Measurements from ENCODE around the gene WDR93. TPM values are rescaled to one million over a fixed set of nuclear protein-coding genes. Genes with fewer than 3 reads are reported as not detected.

WDR93 gene
- polyA plus RNA-seq, 2 of the 4 experiments (the other 2 are of a cell fraction): 0.10 to 0.26 TPM

- TF ChIP-seq PBX3 (IDR thresholded peaks at IDR 0.05) (no peak), RCOR1 (IDR thresholded peaks at IDR 0.05; ENCODE audit: low read depth, low read length) (no peak), TFCP2L1 (CRISPR knock-in tag; IDR thresholded peaks at IDR 0.05) (no peak), RARB (CRISPR knock-in tag; IDR thresholded peaks at IDR 0.05) (no peak), MAX (IDR thresholded peaks at IDR 0.05) (no peak), RNF2 (IDR thresholded peaks at IDR 0.05; ENCODE audit: borderline replicate concordance, low read depth) (no peak), HEYL (CRISPR knock-in tag; IDR thresholded peaks at IDR 0.05) (no peak), CTCF (IDR thresholded peaks at IDR 0.05) (no peak), ZNF302 (CRISPR knock-in tag; IDR thresholded peaks at IDR 0.05) (no peak)
Measured at GRCh38 chr15:89754361-89755154, 63.9 kb downstream of the WDR93 start (continued).

GRCh38 chr15:89755701-89756100 lies 65.1 kb downstream of the WDR93 start:
- Histone ChIP-seq H3K4me3 (no peak overlapping the region), H3K9me3 (no peaks in the 10 kb centered on the region), H3K4me1 (peaks cover 16% of the 10 kb centered on the region), H3K27ac (no peak overlapping the region), H3K4me2 (no peak overlapping the region)
- ChIA-PET CTCF (interaction anchor here (0.7 to 17.7 kb wide), 9 partner anchors 8 to 138 kb away, joined by 3 to 491 read pairs (median 11); partner anchors contain the start of genes AP3S2 and MESP2), POLR2A (no interaction called here)
- DNase-seq (ENCODE audit: low read depth in 1 of 2, low spot score in 1 of 2) (no peak), FAIRE-seq (no peak), ATAC-seq (no peak)
- no peak for TF ChIP-seq RAD21 (conservative IDR thresholded peaks at IDR 0.05 in 1 of 2, IDR thresholded peaks at IDR 0.05 in 1 of 2)
- TF ChIP-seq HOXA7 (CRISPR knock-in tag; IDR thresholded peaks at IDR 0.05): no peak
- TF ChIP-seq ZFP36 (IDR thresholded peaks at IDR 0.05; ENCODE audit: borderline replicate concordance, partially characterized antibody): no peak
- no peak for TF ChIP-seq TFCP2L1 (CRISPR knock-in tag; IDR thresholded peaks at IDR 0.05)
- TF ChIP-seq MYC (IDR thresholded peaks at IDR 0.05; ENCODE audit: borderline replicate concordance, low read length): no peak
- no peak for TF ChIP-seq FOSB (CRISPR knock-in tag; IDR thresholded peaks at IDR 0.05)
- TF ChIP-seq ATOH8 (CRISPR knock-in tag; IDR thresholded peaks at IDR 0.05; ENCODE audit: low read depth): no peak
- TF ChIP-seq CEBPB (IDR thresholded peaks at IDR 0.05): no peak
- TF ChIP-seq TP53 (CRISPR knock-in tag; IDR thresholded peaks at IDR 0.05): no peak
- no peak for TF ChIP-seq HEYL (CRISPR knock-in tag; IDR thresholded peaks at IDR 0.05)
- no peak for TF ChIP-seq BCL3 (IDR thresholded peaks at IDR 0.05)
- TF ChIP-seq KDM5A (IDR thresholded peaks at IDR 0.05): no peak
- no peak for TF ChIP-seq ZSCAN20 (CRISPR knock-in tag; IDR thresholded peaks at IDR 0.05)
- no peak for TF ChIP-seq POLR2AphosphoS2 (conservative IDR thresholded peaks at IDR 0.05; ENCODE audit: low read length)
- TF ChIP-seq GATA3 (IDR thresholded peaks at IDR 0.05; ENCODE audit: borderline replicate concordance): no peak
- no peak for TF ChIP-seq FOSL2 (IDR thresholded peaks at IDR 0.05)
- TF ChIP-seq FOSL2 (CRISPR knock-in tag; IDR thresholded peaks at IDR 0.05): no peak
- TF ChIP-seq MAX (IDR thresholded peaks at IDR 0.05): no peak
- WGBS (ENCODE audit: missing lambda C conversion rate): 79% methylated on average over 4 of the region's 4 CpGs

All from A549 (cell line).